A549 (cell line): ENCODE measurements around the gene PASK. TPM values are rescaled to one million over a fixed set of nuclear protein-coding genes. Genes with fewer than 3 reads are reported as not detected.

Experiments used
- ATAC-seq, 2 experiments: fragments of 200-7000 bp in 1 of 2; fragments of >200 bp in 1 of 2; cut with Nextera tagmentation in 1 of 2; cut with Tn5 transposase in 1 of 2; 3 replicates each; pipeline versions ENCODE4 v1.8.0 to v1.9.1; 2018 to 2020; ENCODE audit warnings: mild to moderate bottlenecking in 1 of 2, moderate library complexity in 1 of 2
- CTCF ChIA-PET: fragments of 300-600 bp; sonication (Branson Sonifier 250); formaldehyde crosslinking; extraction: SDS; loops from one replicate; lab custom pipeline; 2021; ENCODE audit warnings: antibody characterized with exemption, inconsistent platforms; lab: Yijun Ruan, JAX
- POLR2A ChIA-PET: fragments of 350-600 bp; formaldehyde crosslinking; extraction: SDS; loops from one replicate; lab custom pipeline; 2021; ENCODE audit warnings: antibody characterized with exemption, inconsistent platforms; lab: Yijun Ruan, JAX
- DNase-seq, 2 experiments: peaks; one replicate each; pipeline versions ENCODE4 v3.0.0 to v3.0.0-alpha.2; 2011 to 2016; ENCODE audit warnings: low read depth in 1 of 2, low spot score in 1 of 2
- FAIRE-seq: peaks from 2 replicates; lab custom pipeline; 2011; peaks lifted over from hg19 to GRCh38; lab: Jason Lieb, UNC
- H3K27ac ChIP-seq, 2 experiments: fragments of >200 bp; sonication (Bioruptor Twin); formaldehyde crosslinking; 3 replicates each; pipeline ENCODE4 v1.5.1; 2016 to 2017
- H3K4me1 ChIP-seq: fragments of >200 bp; sonication (Bioruptor Twin); formaldehyde crosslinking; 3 replicates; pipeline ENCODE4 v1.6.1; 2016
- H3K4me2 ChIP-seq: fragments of >200 bp; sonication (Bioruptor Twin); formaldehyde crosslinking; 3 replicates; pipeline ENCODE4 v1.6.1; 2016
- H3K4me3 ChIP-seq: fragments of >200 bp; sonication (Bioruptor Twin); formaldehyde crosslinking; 3 replicates; pipeline ENCODE4 v1.5.1; 2016
- H3K9me3 ChIP-seq: fragments of >200 bp; sonication (Bioruptor Twin); formaldehyde crosslinking; 3 replicates; pipeline ENCODE4 v1.6.1; 2016
- ATOH8 ChIP-seq: fragments of 250-450 bp; sonication (Bioruptor Pico); IDR thresholded peaks from 2 replicates; pipeline ENCODE4 v1.5.0; 2020; ENCODE audit warnings: low read depth, mild to moderate bottlenecking, moderate library complexity
- BCL3 ChIP-seq: fragments of >200 bp; sonication (Bioruptor Twin); formaldehyde crosslinking; IDR thresholded peaks from 3 replicates; pipeline ENCODE4 v1.6.1; 2016
- BHLHE40 ChIP-seq: IDR thresholded peaks from 2 replicates; pipeline ENCODE4 v1.6.1; 2012; ENCODE audit warnings: low read depth, low read length, inconsistent platforms
- CBX8 ChIP-seq: fragments of 200-600 bp; sonication (generic); IDR thresholded peaks from 2 replicates; pipeline ENCODE4 v1.6.1; 2016
- EHMT2 ChIP-seq: fragments of 200-600 bp; sonication (generic); IDR thresholded peaks from 2 replicates; pipeline ENCODE4 v1.6.1; 2016; ENCODE audit warnings: antibody characterized with exemption, low read depth, mild to moderate bottlenecking, moderate library complexity
- EP300 ChIP-seq, 2 experiments: fragments of >200 bp; sonication (Bioruptor Twin); formaldehyde crosslinking; IDR thresholded peaks; 2 replicates in 1 of 2; 3 replicates in 1 of 2; pipeline ENCODE4 v1.6.1; 2016 to 2017
- HEYL ChIP-seq: fragments of 250-450 bp; sonication (Bioruptor Pico); IDR thresholded peaks from 2 replicates; pipeline ENCODE4 v1.8.0; 2021; ENCODE audit warnings: mild to moderate bottlenecking, moderate library complexity
- MAFK ChIP-seq: fragments of 450-650 bp; IDR thresholded peaks from 2 replicates; pipeline ENCODE4 v1.6.1; 2014; ENCODE audit not compliant: partially characterized antibody
- MYC ChIP-seq: IDR thresholded peaks from 2 replicates; pipeline ENCODE4 v1.6.1; 2012; ENCODE audit warnings: mild to moderate bottlenecking, inconsistent platforms, low read length, improper control_type of control experiment, borderline replicate concordance
- NR3C1 ChIP-seq: fragments of >200 bp; sonication (Bioruptor Twin); formaldehyde crosslinking; IDR thresholded peaks from 3 replicates; pipeline ENCODE4 v1.6.1; 2017
- POLR2AphosphoS2 ChIP-seq: conservative IDR thresholded peaks from 2 replicates; pipeline ENCODE4 v1.6.1; 2012; ENCODE audit warnings: low read length, improper control_type of control experiment, inconsistent platforms
- RARB ChIP-seq: fragments of 250-450 bp; sonication (Bioruptor Pico); IDR thresholded peaks from 2 replicates; pipeline ENCODE4 v1.8.0; 2021; ENCODE audit warnings: mild to moderate bottlenecking, moderate library complexity
- USF2 ChIP-seq: fragments of 450-650 bp; IDR thresholded peaks from 2 replicates; pipeline ENCODE4 v1.6.1; 2014; ENCODE audit warnings: antibody characterized with exemption
- ZC3H11A ChIP-seq: fragments of 450-650 bp; IDR thresholded peaks from 2 replicates; pipeline ENCODE4 v1.6.1; 2014; ENCODE audit warnings: antibody characterized with exemption, mild to moderate bottlenecking
- WGBS: methylation state at CpG from one replicate; pipeline ENCODE4 v1.1.6; 2017; ENCODE audit errors: missing lambda C conversion rate; 5-methylcytosine and 5-hydroxymethylcytosine counted together
- polyA plus RNA-seq, 4 experiments: library from polyadenylated mRNA; depleted of rRNA in 3 of 4; stranded (reverse); fragments of >200 nt; fragmentation: RNase III in 1 of 4; extraction: RNeasy Plus Mini Kit Qiagen cat#74134 plus additional on column Dnase treatment in 1 of 4; gene quantifications; 2 replicates in 3 of 4; 3 replicates in 1 of 4; pipeline ENCODE4 v1.2.3, GENCODE V29; 2011 to 2017

The PASK gene
- polyA plus RNA-seq, 2 of the 4 experiments (the other 2 are of a cell fraction) = 7.4 to 12.4 TPM

GRCh38 chr2:241182126-241182525 lies 32.9 kb upstream of the PASK start (continued):
- TF ChIP-seq USF2 = no peak

GRCh38 chr2:241180495-241180894 lies 31.2 kb upstream of the PASK start:
- H3K4me1 ChIP-seq = no peaks in the 10 kb centered on the region
- peak in 1 of 2 experiments; percentile 34 for DNase-seq
- TF ChIP-seq EP300 (IDR thresholded peaks at IDR 0.05) (no peak), BHLHE40 (no peak), ATOH8 (CRISPR knock-in tag) (no peak)
- TF ChIP-seq, all 56 proteins: peak for 0
- WGBS = 89% methylated on average over 12 of the region's 12 CpGs
- Histone ChIP-seq H3K4me2 (no peak overlapping the region), H3K4me3 (no peak overlapping the region), H3K9me3 (no peaks in the 10 kb centered on the region), H3K27ac (no peak overlapping the region)
- CTCF ChIA-PET = interaction anchor here (0.8 to 0.9 kb wide), 2 partner anchors 41 to 1740 kb away, joined by 3 read pairs; no protein-coding TSS in a partner anchor
- ATAC-seq (peak; percentile 21 to 75; a peak in 4 of 6 replicates), FAIRE-seq (no peak)
- POLR2A ChIA-PET = no interaction called here

- no peak for FAIRE-seq
- H3K4me3 ChIP-seq = no peak overlapping the region
These were observed 30.6 kb upstream of the PASK start for GRCh38 chr2:241179899-241180298.

GRCh38 chr2:241178961-241179360 lies 29.7 kb upstream of the PASK start:
- FAIRE-seq = no peak
- POLR2A ChIA-PET = no interaction called here
- Histone ChIP-seq H3K9me3 (no peaks in the 10 kb centered on the region), H3K27ac (no peak overlapping the region), H3K4me2 (no peak overlapping the region), H3K4me3 (no peak overlapping the region), H3K4me1 (no peaks in the 10 kb centered on the region)
- DNase-seq = no peak
- CTCF ChIA-PET = no interaction called here
- no peak for ATAC-seq
- 82% methylated on average over 4 of the region's 4 CpGs for WGBS
- no peak for TF ChIP-seq MYC
- no peak for TF ChIP-seq EHMT2
- no peak for TF ChIP-seq HEYL (CRISPR knock-in tag)
- no peak for TF ChIP-seq BHLHE40
- no peak for TF ChIP-seq CBX8
- no peak for TF ChIP-seq RARB (CRISPR knock-in tag)

More at GRCh38 chr2:241179899-241180298, 30.6 kb upstream of the PASK start:
- WGBS = 89% methylated on average over 4 of the region's 4 CpGs
- ATAC-seq = no peak
- ChIA-PET CTCF (interaction anchor here (0.6 to 0.9 kb wide), 2 partner anchors 33 to 1740 kb away, joined by 3 read pairs; no protein-coding TSS in a partner anchor), POLR2A (no interaction called here)
- Histone ChIP-seq H3K27ac (no peak overlapping the region), H3K9me3 (no peaks in the 10 kb centered on the region), H3K4me2 (no peak overlapping the region), H3K4me1 (no peaks in the 10 kb centered on the region)
- TF ChIP-seq BCL3 = no peak
- no peak for TF ChIP-seq MAFK
- TF ChIP-seq NR3C1 = no peak
- TF ChIP-seq POLR2AphosphoS2 = no peak
- no peak for TF ChIP-seq ZC3H11A
- no peak for DNase-seq
